ENCODE measurements around the gene C4orf50.
A peak's percentile ranks its signal among the peaks of the same experiment; 100 is the strongest.

Gene C4orf50

DNA sequence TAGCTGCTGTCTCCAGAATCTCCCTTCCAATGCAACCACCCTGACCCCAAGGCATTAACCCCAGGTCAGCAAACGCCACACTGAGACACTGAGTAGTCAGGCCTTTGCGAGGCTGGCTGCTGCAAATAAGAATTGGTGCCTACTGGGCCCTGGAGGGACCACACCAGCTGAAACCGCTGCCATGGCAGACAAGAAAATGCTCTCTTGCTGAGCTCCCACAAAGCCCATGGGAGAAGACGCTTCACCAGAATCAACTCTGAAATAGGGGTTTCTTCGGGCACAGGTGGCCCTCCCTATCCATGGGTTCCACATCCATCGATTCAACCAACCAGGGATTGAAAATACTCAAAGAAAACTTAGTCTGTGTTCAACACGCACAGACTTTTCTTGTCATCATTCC is 98.7 kb downstream of the C4orf50 start:
- DNase-seq (ENCODE audit: low spot score) = no peak

DNA sequence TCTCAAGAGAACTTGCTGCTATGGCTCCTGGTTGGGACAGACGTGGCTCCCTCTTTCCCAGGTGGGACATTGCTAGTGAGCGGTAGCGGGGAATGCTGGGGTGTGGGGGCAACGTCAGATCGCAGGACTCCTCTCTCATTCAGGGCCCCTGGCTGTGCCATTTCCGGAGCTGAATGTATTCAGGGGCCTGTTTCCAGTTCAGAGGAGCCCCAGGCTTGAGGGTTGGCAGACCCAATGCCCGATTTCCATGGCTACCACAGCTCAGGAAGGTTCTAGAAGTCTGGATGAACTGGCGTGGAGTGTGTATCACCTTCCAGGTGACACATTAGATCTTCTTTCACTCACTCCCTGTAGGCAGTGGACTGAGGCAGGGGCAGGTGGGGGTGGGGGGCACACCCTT is 99.2 kb downstream of the C4orf50 start:
- DNase-seq (ENCODE audit: low spot score) = no peak

DNA sequence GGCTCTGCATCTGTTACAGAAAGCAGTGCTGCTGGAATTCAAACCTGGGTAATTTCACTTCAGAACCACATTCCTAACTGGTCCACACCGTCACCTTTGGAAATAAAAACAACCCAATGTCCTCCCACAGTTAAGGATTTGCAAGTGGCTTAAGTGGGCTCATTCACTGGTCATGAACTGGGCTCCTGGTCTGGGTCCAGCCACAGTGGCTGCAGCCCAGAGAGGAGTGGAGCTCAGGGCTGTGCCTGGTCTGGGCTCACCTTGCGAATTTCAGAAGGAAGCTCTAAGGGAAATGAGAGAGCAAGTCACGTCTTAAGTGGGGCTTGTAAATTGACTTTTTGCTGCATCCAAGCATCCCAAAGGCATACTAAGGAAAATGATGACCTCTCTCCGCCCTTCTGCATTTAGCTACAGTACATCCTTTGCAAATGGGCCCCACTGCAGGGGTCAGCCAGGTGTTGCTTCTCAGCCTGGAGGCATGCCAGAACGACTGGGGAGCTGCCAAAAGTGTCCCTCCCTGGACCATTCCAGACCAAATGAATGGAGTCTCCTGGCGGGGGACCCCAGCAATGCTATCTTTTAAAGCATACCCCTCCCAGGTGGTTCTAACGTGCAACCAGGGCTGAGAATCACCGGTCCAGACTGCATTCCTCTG is 99.8 kb downstream of the C4orf50 start:
- no peak for DNase-seq (ENCODE audit: low spot score)

DNA sequence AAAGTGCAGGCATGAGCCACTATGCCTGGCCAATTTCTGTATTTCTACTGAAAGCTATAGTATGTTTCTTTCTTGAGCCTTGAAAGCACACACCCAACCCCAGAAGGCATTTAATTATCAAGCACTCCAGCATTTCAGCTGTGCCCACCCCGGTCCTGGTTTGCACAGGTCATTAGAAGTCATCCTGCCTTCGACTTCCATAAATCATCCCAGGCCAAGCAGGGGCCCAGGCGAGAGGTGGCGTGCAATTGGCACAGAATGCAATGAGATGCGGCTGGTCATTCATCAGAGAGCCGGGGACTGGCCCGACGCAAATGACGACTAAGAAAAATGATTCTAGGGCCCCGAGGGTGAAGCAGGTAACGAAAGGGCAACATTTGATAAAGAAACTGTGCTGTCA is 100.6 kb downstream of the C4orf50 start:
- DNase-seq (ENCODE audit: low spot score) = no peak

DNA sequence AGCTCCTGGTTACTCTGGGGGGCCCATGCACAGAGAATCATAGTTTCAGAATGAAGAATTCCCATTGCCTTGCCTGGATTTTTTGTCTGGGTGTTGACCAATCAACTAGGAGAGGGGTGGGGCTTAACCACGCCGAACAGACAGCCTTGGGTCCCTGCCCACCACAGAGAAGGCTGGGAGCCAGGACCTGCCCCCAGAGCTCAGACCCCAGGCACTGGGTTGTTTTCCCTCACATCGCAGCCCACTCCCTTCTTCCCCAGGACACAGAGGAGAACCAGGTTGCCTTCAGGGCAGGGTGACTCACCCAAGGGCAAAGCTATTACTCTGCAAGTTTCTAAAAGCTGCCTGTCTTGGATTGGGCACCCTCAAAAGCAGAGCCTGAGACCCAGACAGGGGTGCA is 102.0 kb downstream of the C4orf50 start:
- no peak for DNase-seq (ENCODE audit: low spot score)

DNA sequence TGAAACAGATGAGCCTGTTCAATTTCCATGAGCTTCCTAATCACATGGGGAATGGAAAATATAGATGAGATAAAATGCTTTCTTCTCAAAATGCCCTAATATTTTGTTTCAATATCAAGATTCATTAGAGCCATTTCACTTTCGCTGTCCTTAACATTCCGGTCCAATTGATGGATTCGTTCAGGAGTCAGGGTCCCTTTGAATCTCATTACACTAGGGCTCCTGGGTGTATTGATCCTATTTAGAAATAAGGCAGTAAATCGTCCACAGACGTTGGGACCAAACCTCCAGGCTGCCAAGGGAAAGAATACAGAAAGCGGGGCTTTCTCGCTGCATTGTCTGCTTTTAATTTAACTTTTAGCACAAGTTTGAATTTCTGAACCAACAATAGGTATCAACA is 104.8 kb downstream of the C4orf50 start:
- no peak for DNase-seq (ENCODE audit: low spot score)

DNA sequence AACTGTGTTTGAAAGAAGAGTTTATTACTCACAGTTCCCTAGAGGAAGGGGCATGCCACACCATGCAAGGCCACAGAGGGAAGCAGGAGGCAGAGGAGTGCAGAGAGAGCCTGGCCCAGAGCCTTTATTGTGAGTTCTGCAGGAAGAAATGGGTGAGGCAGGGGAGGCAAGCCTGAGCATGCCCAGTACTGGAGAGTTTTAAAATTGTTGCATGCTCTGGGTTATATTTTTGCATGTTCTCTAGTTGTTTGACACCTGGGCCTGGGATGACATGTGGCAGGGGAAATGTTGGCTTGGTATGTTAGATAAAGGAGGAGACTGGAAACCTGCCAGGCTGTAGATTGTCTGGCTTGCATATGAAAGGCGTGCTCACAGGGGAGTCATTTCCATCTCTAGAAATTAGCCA is 105.6 kb downstream of the C4orf50 start:
- DNase-seq (ENCODE audit: low spot score) = no peak

DNA sequence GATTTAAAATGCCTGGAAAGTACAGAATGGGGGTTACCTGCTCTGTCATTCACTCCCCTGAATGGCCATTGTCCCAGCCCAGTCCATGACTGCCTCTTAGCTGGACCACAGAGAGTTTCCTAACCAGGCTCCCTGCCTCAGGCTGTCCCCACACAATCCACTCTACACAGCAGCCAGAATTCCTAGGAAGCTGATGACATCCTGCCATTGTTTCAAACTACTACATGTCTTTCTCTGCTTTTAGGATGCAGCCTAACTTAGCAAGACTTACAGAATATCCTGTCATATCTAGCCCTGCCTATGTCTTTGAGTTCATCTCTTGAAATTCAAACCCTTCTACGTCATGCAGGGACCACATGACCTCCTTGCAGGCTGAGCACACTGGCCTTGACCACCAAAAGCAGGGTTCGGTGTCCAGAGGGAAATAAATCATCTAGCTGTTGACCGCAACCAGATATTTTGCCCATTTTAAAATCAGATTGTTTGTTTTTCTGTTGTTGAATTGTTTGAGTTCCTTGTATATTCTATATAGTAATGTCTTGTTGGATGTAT is 109.3 kb downstream of the C4orf50 start:
- DNase-seq (ENCODE audit: low spot score) = no peak

DNA sequence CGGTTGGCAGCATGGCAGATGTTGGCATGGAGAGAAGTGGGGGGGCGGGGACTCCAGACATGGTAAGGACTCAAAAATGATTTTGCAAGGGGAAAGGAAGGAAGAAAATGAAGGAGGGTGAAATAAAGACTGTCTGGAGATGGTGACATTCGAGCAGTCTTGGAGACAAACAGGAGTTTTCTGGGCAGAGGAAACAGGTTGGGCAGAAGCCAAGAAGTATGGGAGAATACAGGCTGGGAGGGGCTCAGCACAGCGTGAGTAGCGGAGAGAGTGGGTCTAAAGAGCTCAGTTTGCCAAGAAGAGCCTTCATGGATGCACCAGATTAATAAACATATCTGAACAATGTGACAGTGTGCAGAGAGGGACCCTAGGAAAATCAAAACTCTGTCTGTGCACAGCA is 112.0 kb downstream of the C4orf50 start:
- no peak for DNase-seq (ENCODE audit: low spot score)

DNA sequence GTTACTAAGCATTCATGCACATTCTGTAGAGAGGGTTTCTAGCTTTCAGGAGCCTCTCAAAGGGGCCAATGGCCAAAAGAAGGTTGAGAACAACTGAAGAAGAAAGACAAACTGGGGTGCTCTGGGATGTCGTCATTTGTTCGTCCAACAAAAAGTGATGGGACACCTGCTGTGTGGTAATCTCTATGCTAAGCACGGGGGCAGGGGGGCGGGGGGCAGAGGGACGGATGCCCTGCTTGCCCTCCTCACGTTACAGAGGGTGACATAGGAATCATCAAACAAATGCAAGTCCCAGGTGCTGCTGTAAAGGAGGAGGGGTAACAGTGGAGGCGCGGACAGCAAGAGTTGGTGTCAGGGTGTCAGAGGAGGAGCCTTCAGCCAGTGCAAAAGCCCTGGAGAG is 112.5 kb downstream of the C4orf50 start:
- no peak for DNase-seq (ENCODE audit: low spot score)

DNA sequence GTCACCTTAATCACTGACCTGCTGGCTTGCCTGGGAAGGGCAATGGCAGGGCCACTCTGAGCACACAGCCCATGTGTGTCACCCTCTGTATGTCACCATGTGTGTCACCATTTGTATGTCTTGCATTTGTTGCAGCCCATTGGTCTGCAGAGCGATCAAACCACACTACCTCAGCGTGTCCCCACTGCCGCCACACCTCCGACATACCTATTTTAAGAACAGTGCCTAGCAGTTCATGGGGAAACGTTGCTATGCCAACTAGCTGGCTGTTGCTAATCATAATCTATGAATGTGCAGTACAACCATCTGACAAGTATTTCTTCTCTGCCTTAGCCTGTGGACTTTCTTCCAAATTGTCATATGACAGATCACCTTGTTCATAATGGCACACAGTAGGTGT is 117.4 kb downstream of the C4orf50 start:
- no peak for DNase-seq (ENCODE audit: low spot score)

DNA sequence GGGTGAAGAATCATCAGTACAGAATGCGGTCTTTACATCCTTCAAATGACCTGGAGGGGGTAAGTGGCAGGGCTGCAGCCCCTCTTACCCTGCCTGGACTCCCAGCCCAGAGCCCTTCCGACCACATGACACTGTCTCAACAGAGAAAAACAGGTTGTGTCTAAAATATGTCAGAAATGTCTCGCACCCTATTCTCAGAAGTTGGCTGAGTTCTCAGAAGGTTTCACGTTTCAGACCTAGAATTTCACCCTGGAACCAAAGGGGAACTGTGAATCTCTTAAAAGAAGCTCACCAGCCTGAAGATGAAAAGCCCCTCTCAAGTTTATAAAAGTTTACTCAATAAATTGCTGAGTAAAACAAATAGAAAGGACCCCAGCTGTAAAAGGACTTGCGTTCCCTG is 118.3 kb downstream of the C4orf50 start:
- no peak for DNase-seq (ENCODE audit: low spot score)

DNA sequence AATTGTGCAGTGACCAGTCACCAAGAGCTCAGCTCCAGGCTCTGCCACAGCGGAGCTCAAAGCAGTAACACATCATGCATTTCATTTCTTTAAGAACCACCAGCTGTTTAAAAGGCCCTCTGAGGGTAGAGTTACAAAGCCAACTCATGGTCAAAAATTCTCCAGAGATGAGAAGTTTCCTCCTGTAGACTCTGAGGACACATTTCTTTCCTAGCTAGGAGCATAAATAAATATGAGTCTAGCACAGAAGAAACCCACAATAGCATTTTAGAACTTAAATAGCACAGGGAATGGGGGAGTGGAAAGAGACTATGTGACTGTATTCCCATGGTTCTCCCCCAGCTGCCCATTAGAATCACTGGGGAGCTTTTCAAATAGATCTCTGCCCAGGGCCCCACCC is 118.8 kb downstream of the C4orf50 start:
- DNase-seq (ENCODE audit: low spot score) = no peak

DNA sequence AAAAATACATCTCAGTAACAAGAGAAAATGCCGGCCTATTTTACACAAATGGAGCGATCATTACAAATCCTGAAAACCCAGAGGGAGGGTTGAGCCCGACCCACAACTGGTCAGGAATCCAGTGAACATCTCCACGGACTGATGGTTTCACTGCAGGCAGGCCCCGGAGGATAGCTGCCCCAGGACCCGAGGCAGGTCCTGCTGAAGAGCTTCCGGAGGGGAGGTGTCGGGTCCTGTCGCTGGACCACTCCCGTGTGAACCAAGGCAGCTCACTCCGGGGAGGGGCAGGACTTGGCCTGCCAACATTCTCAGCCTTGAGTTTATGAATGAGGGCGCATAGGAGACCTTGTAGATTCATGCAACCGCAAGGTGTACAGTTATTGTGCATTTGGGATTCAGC is 120.6 kb downstream of the C4orf50 start:
- DNase-seq (ENCODE audit: low spot score) = no peak

DNA sequence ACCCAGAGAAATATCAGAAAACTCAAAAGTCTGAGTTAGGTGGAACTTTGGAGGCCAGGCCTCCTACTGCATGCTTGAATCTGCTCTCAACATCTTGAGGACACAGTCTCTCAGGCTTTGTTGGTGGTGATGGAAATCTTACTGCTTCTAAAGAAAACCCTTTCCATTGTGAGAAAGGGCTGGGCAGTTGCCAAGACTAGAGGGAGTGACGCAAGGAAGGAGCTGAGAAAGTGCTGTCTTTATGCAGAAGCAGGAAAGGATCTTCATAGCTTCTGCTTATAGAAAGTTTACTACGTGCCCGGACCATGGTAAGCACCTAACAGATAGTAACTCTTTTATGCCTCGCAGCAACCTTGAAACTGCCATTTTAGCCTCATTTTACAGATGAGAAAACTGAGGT is 122.9 kb downstream of the C4orf50 start:
- DNase-seq (ENCODE audit: low spot score) = no peak

DNA sequence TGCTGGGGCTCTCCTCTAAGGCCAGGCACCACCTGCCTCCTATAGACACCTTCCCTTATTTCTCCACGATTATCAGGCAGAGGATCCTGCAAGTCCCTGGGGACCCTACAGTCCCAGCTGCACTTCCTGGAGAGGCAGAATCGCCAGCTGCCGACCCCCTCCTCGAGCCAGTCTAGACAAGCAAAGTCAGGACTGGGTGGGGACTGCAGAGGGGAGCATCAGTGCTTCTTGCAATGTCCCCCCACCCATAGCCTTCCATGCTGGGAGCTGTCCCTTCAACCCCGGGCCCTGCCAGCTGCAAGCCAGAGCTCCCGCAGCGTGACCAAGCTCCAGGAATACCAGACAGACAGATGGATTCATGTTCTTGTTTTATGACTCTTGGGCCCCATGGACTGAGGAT is 124.0 kb downstream of the C4orf50 start:
- DNase-seq (ENCODE audit: low spot score) = no peak

DNA sequence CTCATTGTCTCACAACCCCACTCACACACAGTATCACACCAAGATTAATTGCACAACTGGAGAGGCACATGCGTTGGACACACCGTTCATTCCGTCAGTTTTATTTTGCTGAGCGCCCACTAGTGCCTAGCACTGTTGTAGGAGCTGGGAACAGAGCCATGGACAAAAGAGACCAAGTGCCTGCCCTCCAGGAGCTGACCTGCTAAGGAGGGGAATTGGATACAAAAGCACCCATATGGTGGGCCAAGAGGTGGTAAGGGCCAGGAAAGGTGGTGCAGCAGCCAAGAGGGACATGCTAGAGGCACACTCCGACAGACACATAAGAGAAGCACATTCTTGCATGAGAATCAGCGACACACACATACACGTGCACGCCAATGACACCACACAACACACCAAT is 124.6 kb downstream of the C4orf50 start:
- no peak for DNase-seq (ENCODE audit: low spot score)

DNA sequence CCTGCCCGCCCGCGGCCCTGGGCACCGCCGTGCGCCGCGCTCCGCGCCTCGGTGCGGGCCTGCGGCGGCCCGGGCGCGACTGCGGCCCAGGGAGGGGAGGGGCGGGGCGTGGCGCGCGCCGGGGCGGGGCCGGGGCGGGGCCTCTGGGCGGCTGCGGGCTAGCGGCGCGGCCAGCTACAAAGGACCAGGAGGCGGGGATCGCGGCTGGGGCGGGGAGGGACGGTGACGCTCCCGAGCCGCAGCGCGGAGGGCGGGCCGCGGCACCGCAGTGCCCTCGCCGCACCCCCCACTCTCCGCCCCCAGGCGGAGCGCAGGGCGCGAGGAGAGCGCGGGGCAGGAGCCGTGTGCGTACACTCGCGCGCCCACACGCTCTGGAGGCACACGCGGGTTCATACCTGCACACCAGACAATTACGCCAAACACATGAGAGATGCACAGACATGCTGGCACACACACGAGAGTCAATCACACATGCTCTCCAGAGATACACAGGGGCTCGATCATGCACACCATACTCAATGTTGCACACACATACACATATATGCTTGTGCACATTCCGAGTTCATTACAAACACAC is 125.1 kb downstream of the C4orf50 start, which contains the start of gene CRMP1:
CRMP1 (minus strand) TSS at position 83 of the 577 bp plus-strand sequence. CDS start 117 bp downstream, outside the sequence.
- DNase-seq (ENCODE audit: low spot score) = peak; percentile 72

DNA sequence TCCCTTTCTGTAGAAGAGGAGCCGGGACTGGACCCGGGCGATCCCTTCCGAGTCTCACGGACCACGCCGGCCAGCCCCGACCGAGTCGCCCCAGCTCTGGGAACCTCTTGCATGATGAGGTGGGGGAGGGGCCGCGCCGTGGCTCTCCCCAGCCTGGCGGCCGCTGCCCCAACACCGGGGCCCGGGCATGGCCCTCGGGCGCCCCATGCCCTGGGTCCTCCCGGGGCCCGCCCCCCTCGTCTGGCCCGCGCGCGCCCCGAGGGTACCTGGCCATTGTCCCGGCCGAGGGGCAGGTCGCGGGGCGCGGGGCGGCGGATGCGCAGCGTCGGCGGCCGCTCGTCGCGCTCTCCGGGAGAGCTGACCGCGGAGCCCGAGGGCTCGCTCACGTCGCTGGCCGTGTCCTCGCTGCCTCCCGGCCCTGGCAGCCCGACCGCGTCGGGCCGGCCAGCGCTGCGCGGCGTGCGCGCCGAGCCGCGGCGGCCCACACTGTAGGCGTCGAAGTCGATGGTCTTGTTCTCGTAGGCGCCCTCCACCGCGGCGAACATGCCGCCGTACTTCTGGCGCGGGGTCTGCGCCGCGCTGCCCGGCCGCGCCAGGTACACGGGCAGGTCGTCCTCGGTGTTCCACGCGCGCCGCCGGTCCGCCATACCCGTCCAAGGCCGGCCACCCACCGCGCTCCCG is 125.8 kb downstream of the C4orf50 start:
- DNase-seq (ENCODE audit: low spot score) = no peak

DNA sequence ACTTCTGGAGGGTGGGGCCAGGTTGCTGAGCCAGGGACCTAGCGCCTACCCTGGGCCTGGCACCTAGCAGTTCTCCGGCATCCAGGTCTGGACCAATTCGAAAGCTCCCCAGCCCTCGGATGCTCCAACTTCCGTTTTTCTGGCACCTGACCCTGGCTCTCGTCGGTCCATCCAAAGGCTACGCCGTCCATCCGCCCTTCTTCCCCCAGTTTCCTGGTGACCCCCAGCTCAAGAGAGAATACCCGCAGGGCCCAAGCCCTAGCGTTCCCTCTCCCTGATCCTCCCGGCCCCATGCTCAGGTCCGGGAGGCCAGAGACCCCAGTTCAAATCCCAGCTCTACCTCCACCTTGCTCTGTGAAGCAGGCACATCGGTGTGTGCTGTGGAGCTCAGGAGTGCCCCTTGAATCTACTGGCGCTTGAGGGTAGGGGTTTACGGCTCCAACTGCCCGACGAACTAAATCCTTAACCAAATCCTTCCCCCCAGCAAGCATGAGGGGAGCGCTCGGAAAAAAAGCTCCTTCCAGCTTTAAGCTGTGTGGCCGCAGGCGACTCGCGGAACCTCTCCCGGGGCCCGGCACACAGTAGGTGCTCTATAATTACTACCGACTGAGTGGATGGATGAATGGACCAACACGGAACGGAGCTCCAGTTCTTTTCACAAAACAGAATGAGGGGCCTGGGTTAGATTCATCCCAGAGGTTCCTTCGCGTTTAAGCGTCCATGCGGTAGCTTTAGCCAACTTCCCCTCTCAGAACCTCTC is 126.5 kb downstream of the C4orf50 start:
- DNase-seq (ENCODE audit: low spot score) = no peak

DNA sequence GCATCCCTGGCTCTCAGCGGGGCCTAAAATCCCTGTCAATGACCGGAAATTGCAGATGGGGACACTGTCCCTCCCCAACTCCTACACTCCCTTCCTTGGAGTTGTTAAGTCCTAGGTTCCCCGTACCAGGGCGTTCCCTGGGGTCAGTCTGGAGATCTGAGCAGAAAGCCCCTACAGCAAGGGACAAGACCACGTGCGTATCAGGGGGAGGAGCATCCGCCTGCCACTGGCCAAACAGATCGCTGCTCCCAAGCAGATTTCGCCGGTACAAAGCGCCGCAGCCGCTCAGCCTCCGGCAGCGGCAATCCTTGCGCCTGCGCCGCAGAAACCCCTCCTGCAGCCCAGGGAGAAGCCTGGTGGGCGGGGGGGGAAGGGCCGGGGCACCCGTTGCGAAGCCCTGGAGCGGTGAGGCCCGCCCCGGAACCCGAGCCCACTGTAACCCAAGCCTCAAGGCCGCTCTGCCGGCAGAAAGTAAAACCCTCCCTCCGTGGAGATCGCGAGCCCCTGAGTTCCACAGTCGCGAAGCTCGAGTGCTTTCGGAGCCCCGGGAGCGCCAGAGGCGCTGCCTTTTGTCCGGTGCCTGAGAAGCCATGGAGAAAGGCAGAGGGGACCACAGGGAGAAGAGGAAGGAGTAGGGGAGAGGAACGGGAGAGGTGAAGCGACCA is 128.0 kb downstream of the C4orf50 start:
- DNase-seq (ENCODE audit: low spot score) = no peak

All from AG20443 (cell line).